Right lobe of liver (tissue), 6 donors: ENCODE data around the gene DAD1. TPM values are rescaled to one million over a fixed set of nuclear protein-coding genes. Genes with fewer than 3 reads are reported as not detected.

Experiments
- ATAC-seq, 4 donors: fragments of 200-7000 bp; cut with Tn5 transposase; one replicate each; pipeline ENCODE4 v1.9.1; 2020; ENCODE audit warnings: mild to moderate bottlenecking in 4 of 4, moderate library complexity in 4 of 4
- DNase-seq, 3 donors: peaks; one replicate each; pipeline ENCODE4 v3.0.0-alpha.2; 2020
- H3K27ac ChIP-seq, 3 donors: fragments of 200-600 bp; one replicate each; pipeline ENCODE4 v1.8.0; 2022
- H3K27me3 ChIP-seq, 2 donors: fragments of 200-600 bp; one replicate each; pipeline ENCODE4 v1.8.0; 2022
- H3K36me3 ChIP-seq, 4 donors: fragments of 200-600 bp; sonication (generic) in 1 of 4; one replicate each; pipeline versions ENCODE4 v1.5.1 to v1.8.0; 2017 to 2022; ENCODE audit warnings: control low read depth in 1 of 4
- H3K4me1 ChIP-seq, 4 donors: fragments of 200-600 bp; sonication (generic) in 1 of 4; one replicate each; pipeline versions ENCODE4 v1.5.1 to v1.8.0; 2017 to 2022; ENCODE audit warnings: control low read depth in 1 of 4
- H3K4me3 ChIP-seq, 3 donors: fragments of 200-600 bp; one replicate each; pipeline ENCODE4 v1.8.0; 2022
- H3K9me3 ChIP-seq, 4 donors: fragments of 200-600 bp; sonication (generic) in 1 of 4; one replicate each; pipeline versions ENCODE4 v1.5.1 to v1.8.0; 2017 to 2022; ENCODE audit warnings: control low read depth in 1 of 4
- POLR2A ChIP-seq: fragments of 450-650 bp; IDR thresholded peaks from one replicate; pipeline ENCODE4 v1.6.1; 2017; ENCODE audit warnings: antibody characterized with exemption, mild to moderate bottlenecking
- WGBS: methylation state at CpG from one replicate; pipeline ENCODE4 v1.1.6; 2018; ENCODE audit warnings: low coverage, low lambda C conversion rate; ENCODE audit not compliant: insufficient coverage; ENCODE audit errors: missing lambda C conversion rate; 5-methylcytosine and 5-hydroxymethylcytosine counted together
- intact Hi-C, 2 donors: fragments of 100-400 bp; cut with DNase I; formaldehyde crosslinking; loops; one replicate each; pipeline versions ENCODE4 v1.11.2 to v1.14.1; 2022
- total RNA-seq, 6 experiments: library from RNA; depleted of rRNA in 2 of 6; stranded (reverse); fragments of >200 nt in 2 of 6; fragmentation: NEBNext Ultra II Directional in 3 of 6; extraction: Animal tissue kit (Norgen Biotek cat#: 25700) in 3 of 6; gene quantifications; one replicate each; pipeline versions ENCODE4 v1.1.0 to v1.2.4, GENCODE V29; 2016 to 2023
- TF ChIP-seq, protein P1 (sequence below), 4 donors: fragments of 200-600 bp in 3 of 4; fragments of 450-650 bp in 1 of 4; IDR thresholded peaks; one replicate each; pipeline versions ENCODE4 v1.5.1 to v1.8.0; 2016 to 2022; ENCODE audit warnings: antibody characterized with exemption in 4 of 4, mild to moderate bottlenecking in 2 of 4
- donor health status: DM: no; HTN: yes; CAD: no.
- donor health status: DM: no; HTN: no; CAD: no.
- donor health status: DM: no; HTN: no; CAD: no.
- donor health status: DM: no; HTN: yes; CAD: no.
- donor health status: DM: no; HTN: yes; CAD: no.

DAD1 gene
- total RNA-seq, 6 experiments from 2014 or later = 107 to 249 (median 133) TPM

DNA sequence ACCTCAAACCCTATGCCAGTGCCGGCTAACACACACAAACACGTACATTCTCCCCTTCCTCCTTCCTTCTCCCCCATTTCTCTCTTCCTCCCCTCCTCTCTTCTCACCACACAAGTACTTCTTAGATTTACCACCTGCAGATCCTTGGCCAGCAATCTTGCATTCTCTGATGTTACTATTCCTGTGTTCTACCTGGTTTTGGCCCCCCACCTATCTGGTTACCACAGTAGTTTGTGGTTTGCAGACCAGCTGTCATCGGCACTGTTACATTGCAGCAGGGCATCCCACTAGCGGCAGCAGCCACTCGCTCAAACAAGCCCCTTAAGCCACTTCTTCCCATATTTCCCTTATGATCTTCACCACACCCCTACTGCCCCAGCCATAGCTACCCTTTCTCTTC lies 13.0 kb upstream of the DAD1 start:
- Histone ChIP-seq H3K4me1 (peaks cover 0 to 20% (median 4%) of the 10 kb centered on the region in 4 donors), H3K27ac (no peak overlapping the region), H3K4me3 (no peak overlapping the region), H3K9me3 (no peaks in the 10 kb centered on the region), H3K36me3 (peaks cover 0 to 56% (median 26%) of the 10 kb centered on the region in 4 donors), H3K27me3 (no peaks in the 10 kb centered on the region)
- DNase-seq = no peak
- no peak for ATAC-seq
- TF ChIP-seq, protein P1, sequence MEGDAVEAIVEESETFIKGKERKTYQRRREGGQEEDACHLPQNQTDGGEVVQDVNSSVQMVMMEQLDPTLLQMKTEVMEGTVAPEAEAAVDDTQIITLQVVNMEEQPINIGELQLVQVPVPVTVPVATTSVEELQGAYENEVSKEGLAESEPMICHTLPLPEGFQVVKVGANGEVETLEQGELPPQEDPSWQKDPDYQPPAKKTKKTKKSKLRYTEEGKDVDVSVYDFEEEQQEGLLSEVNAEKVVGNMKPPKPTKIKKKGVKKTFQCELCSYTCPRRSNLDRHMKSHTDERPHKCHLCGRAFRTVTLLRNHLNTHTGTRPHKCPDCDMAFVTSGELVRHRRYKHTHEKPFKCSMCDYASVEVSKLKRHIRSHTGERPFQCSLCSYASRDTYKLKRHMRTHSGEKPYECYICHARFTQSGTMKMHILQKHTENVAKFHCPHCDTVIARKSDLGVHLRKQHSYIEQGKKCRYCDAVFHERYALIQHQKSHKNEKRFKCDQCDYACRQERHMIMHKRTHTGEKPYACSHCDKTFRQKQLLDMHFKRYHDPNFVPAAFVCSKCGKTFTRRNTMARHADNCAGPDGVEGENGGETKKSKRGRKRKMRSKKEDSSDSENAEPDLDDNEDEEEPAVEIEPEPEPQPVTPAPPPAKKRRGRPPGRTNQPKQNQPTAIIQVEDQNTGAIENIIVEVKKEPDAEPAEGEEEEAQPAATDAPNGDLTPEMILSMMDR (IDR thresholded peaks at IDR 0.05) = no peak
- no peak for TF ChIP-seq POLR2A
- intact Hi-C loops = no loop called here
- 74% methylated on average over 5 of the region's 5 CpGs for WGBS

- no peak for DNase-seq
- TF ChIP-seq, protein P1 (IDR thresholded peaks at IDR 0.05) = no peak
- TF ChIP-seq POLR2A = no peak
- no CpG with 5 or more reads among the region's 2 CpGs for whole genome bisulfite sequencing
Observed at GRCh38 chr14:22601456-22601855, 12.4 kb upstream of the DAD1 start.

GRCh38 chr14:22600027-22600426 lies 11.0 kb upstream of the DAD1 start:
- TF ChIP-seq, protein P1 (IDR thresholded peaks at IDR 0.05) = no peak
- TF ChIP-seq POLR2A = no peak
- intact Hi-C loops = no loop called here
- H3K36me3 ChIP-seq = peaks cover 0 to 37% (median 17%) of the 10 kb centered on the region in 4 donors
- DNase-seq = no peak
- ATAC-seq = no peak
- peaks cover 0 to 20% (median 4%) of the 10 kb centered on the region in 4 donors for H3K4me1 ChIP-seq
- H3K9me3 ChIP-seq = no peaks in the 10 kb centered on the region
- no peaks in the 10 kb centered on the region for H3K27me3 ChIP-seq
- no peak overlapping the region for H3K27ac ChIP-seq
- H3K4me3 ChIP-seq = no peak overlapping the region

More at GRCh38 chr14:22601456-22601855, 12.4 kb upstream of the DAD1 start:
- intact Hi-C loops = no loop called here
- Histone ChIP-seq H3K36me3 (peaks cover 0 to 51% (median 24%) of the 10 kb centered on the region in 4 donors), H3K4me1 (peaks cover 0 to 20% (median 4%) of the 10 kb centered on the region in 4 donors), H3K9me3 (no peaks in the 10 kb centered on the region), H3K27ac (no peak overlapping the region), H3K27me3 (no peaks in the 10 kb centered on the region), H3K4me3 (no peak overlapping the region)
- ATAC-seq = no peak

- peaks cover 0 to 20% (median 4%) of the 10 kb centered on the region in 4 donors for H3K4me1 ChIP-seq
- no peak for DNase-seq
- H3K4me3 ChIP-seq = peak overlapping the region; percentile 73 to 96 (median 85)
- no peaks in the 10 kb centered on the region for H3K27me3 ChIP-seq
- 100% methylated on average over 1 of the region's 3 CpGs for WGBS
- no peaks in the 10 kb centered on the region for H3K9me3 ChIP-seq
- TF ChIP-seq, protein P1 (IDR thresholded peaks at IDR 0.05) = no peak
- no peak for TF ChIP-seq POLR2A
- no peak for ATAC-seq
- H3K36me3 ChIP-seq = peaks cover 0 to 30% (median 13%) of the 10 kb centered on the region in 4 donors
- intact Hi-C loops = no loop called here
- peak overlapping the region; percentile 86 to 94 (median 92) for H3K27ac ChIP-seq
Observed at GRCh38 chr14:22599349-22599748, 10.3 kb upstream of the DAD1 start.

DNA sequence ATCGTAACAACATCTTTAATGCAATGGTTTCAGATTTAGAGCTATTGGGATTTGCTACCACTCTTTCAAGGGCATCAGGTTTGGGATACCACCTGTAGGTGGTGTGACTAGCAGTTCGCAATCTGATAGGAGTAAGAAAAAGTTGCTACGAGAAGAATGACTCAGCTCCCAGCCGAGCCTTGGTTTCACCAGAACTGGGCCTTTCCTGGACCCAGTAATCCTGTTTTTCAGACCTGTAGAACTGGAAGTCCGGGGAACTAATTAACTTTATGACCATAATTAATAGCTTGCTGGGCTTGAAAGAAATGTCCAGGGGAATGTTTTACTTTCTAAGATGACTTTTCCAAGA lies 9.8 kb upstream of the DAD1 start:
- WGBS = 0% methylated on average over 5 of the region's 5 CpGs
- Histone ChIP-seq H3K36me3 (peaks cover 0 to 25% (median 11%) of the 10 kb centered on the region in 4 donors), H3K9me3 (no peaks in the 10 kb centered on the region), H3K4me3 (peak overlapping the region; percentile 73 to 96 (median 85)), H3K4me1 (peaks cover 0 to 20% (median 4%) of the 10 kb centered on the region in 4 donors), H3K27ac (peak overlapping the region; percentile 86 to 94 (median 92)), H3K27me3 (no peaks in the 10 kb centered on the region)
- DNase-seq = peak in 1 of 3 donors; percentile 51
- intact Hi-C loops = no loop called here
- ATAC-seq = peak; percentile 75 to 90 (median 81)
- TF ChIP-seq, protein P1 (IDR thresholded peaks at IDR 0.05) = peak in 3 of 4 donors; percentile 27 to 29 (median 27)
- peak; percentile 19 for TF ChIP-seq POLR2A
